Eye (tissue), 1 donor: Measurements from ENCODE around the gene FGGY.
A peak's percentile ranks its signal among the peaks of the same experiment; 100 is the strongest.
"Not testable (repeated sequence)": the region's sequence is repeated elsewhere in the genome, so short reads cannot be mapped to it uniquely, and the experiment has no call there.

Source experiments
- DNase-seq: peaks from one replicate; pipeline ENCODE4 v3.0.0-alpha.2; 2015

The FGGY gene

DNA sequence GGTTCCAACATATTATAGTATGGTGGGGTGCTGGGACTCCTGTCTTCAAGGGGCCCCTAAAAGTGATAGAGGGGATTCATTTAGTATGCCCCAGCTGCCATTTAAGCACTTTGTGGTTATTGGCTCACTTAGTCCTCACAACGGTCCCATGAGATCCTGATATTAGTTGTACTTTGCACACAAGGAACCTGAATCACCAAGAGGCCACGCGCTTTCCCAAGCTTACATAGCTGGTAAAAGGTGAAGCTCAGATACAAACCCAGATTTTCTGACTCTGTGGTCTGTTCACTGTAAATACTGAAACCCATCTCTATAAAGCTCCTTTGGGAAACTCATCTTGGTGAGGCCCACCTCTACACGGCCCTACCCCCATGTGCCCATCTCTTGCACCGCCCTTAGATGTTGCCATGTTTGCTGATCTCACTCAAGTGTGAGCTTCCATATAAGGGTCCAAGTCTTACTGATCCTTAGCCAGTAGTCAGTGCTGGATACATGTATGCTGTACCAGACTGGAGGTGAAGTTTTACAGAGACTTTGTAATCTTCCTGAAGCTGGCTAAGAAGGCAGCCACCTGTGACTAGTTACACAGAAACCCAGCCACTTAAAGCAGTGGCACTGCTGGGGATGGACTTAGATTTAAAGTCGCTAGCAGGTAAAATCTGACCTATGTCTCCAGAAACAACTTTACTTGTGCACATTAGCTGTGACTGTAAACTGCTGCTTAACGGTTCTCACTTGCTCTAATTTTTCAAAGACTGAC is 393.5 kb downstream of the FGGY start:
- no peak for DNase-seq

DNA sequence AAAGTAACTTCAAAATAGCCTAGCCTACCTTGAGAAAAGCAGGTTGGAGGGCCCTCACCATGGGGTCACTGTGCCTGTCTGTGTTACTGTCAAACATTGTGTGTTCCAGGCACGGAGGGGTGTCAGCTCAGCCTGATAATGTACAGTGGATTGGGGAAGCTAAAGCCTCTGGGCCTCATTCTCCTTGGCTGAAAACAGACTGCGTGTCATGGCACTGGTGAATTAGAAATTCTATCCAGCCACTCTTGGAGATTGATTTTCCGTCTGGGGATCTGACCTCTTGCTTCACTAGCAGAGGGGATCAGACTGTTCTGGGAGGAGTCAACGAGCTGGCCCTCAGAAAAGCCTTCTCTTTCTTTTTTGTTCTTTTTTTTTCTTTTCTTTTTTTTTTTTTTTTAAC is 394.4 kb downstream of the FGGY start:
- DNase-seq = peak; percentile 65

GRCh38 chr1:59692591-59692990 is 395.7 kb downstream of the FGGY start:
- peak; percentile 82 for DNase-seq

- DNase-seq = no peak
Observed at GRCh38 chr1:59693406-59693805, 396.5 kb downstream of the FGGY start.

DNA sequence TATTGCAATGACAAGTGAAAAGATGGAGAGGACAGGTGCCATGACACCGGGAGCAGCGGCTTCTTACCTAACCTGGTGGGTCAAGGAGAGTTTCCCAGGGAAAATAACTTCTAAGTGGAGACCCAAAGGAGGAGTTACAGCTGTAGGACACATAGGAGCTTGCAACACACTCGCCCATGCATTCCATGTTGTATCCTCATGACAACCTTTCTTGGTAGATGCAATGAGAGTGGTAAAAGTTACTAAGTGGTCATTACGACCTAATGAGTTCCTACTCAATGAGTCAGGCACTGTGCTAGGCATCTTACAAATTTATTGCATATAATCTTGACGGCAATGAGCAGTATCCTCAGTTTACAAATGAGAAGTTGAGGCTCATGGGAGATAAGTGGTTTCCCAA is 398.4 kb downstream of the FGGY start:
- DNase-seq = no peak

GRCh38 chr1:59696421-59697115 is 399.7 kb downstream of the FGGY start:
- DNase-seq = no peak

- no peak for DNase-seq
Observed at GRCh38 chr1:59697150-59697800, 400.4 kb downstream of the FGGY start.

- peak; percentile 67 for DNase-seq
Observed at GRCh38 chr1:59698386-59698785, 401.5 kb downstream of the FGGY start.

DNA sequence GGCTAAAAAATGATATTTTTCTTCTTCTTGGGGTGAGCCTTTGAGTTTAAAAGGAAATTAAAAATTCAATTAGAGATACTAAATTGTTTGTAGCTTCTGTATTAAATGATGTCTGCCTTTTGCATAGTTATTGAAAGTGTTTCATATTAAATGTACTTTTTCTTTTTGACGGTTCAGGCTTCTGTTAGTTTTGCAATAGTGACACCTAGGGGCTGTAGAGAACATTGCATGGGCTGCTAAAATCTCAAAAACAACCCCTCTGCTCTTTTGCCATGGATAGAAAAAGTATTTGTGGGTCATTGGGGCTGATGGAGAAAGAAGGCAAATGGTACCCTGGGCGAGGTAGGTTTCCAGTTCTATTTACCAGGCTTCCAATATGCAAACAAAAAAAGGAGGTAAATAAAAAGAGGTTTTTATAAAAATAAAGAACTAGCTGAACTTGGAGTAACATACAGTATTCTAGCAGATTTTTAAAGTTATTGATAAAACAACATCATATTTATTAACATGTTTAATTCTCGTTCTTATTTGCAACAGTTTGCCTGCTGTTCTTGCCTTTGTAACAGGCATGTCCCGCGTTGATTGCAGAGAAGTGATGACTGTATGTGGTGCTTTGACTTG is 402.4 kb downstream of the FGGY start:
- peak; percentile 85 for DNase-seq

- no peak for DNase-seq
Observed at GRCh38 chr1:59701376-59701775, 404.5 kb downstream of the FGGY start.

DNA sequence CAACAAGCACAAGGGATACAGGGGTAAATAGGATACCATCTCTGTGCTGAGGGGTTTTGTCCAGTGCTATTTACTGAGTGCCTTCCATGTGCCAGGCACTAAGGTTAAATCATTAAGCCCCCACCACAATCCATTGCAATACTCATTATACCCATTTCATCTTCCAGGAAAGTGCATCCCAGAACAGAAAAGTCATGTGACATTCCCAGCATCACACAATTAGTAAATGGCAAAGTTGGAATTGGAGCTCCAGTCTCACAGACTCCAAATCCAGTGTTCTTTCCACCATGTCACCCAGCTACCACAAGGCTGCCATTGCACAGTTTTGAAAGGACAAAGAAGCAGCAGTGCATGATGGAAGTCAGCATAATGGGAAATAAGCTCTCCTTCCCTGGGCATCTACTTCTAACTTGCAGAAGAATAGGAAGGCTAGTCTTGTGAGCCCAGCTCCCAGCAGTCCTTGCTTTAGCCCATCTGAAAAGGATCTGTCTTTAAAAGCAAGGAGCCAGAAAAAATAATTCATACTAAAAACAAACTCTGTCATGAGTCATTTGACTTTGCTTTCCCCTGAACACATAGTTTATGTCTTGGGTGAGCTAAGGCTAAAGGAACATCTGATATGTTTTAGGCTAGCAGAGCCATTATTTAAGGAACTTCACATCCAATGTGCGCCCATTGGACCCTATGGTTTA is 406.5 kb downstream of the FGGY start:
- no peak for DNase-seq

DNA sequence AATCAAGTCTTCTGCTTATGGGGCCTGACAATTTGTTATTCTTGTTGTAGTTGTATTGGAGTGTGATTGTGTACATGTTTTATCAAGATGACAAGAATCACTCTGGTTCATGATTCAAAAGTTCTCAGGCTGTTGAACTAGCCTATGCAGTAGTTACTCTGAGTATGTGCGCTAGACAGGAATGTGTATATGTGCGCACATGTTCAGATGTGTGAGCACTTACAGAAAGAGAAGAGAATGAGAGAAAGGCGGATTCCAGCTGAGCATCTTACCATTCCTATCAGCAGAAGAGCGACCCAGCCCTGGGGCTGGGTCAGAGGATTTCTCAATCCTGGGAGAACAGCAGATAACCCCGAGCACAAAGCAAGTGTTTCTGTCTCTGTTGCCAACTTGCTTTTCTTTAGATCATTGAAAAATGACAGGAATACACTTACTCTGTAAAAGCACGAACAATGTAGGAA is 407.1 kb downstream of the FGGY start:
- no peak for DNase-seq

DNA sequence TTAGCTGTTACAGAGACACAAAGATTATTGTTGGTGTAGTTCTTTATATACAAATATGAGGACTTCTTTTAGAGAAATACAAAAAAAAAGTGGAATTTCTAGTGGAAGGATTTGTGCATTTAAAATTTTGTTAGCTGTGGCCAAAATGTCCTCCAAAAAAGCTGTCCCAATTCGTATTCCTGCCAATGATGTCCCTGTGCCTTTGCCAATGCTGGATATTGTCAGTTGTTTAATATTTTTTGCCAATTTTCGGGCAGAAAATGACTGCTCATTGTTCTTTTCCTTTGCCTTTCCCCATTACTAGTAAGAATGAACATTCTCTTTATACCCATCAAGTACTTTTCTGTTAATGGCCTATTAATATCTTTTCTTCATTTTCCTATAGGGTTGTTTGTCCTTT is 407.8 kb downstream of the FGGY start:
- no peak for DNase-seq

DNA sequence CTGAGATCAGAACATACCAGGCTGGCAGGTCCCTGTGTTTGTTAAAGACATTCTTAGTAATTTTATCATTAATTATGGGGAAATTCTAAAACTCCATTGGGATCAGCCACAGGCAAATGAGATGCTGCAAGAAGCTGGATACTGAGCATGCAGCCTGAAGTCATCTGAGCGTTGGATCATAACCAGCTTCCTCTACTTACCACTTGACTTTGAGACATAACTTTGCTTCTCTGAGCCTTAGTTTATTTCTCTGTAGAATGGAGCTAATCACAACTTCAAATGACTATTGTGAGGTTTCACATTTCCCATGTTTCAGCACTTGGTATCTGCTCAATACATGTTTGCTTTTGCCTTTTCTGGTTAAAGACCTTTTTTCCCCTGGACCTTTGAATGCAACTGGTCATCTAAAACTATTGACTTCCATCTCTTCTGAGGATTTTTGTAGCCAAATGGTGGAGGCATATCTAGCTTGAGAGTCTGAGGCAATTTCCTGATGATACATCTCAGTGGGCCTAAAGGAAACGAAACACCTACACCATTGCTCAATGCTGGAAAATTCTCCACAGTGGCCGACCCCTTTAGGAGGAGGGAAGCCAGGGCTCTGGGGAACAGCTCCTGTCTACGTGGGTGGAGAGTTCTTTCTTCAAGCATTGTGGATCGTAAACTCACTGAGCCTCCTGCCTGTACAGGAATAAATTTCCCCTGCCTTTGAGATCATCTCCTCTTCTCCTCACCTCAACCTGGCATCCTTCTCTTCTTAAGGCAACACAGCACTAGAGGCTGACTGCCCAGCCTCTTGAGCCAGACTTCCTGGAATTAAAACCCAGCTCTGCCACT is 408.8 kb downstream of the FGGY start:
- DNase-seq = no peak

GRCh38 chr1:59706303-59706599 is 409.4 kb downstream of the FGGY start:
- DNase-seq = no peak

DNA sequence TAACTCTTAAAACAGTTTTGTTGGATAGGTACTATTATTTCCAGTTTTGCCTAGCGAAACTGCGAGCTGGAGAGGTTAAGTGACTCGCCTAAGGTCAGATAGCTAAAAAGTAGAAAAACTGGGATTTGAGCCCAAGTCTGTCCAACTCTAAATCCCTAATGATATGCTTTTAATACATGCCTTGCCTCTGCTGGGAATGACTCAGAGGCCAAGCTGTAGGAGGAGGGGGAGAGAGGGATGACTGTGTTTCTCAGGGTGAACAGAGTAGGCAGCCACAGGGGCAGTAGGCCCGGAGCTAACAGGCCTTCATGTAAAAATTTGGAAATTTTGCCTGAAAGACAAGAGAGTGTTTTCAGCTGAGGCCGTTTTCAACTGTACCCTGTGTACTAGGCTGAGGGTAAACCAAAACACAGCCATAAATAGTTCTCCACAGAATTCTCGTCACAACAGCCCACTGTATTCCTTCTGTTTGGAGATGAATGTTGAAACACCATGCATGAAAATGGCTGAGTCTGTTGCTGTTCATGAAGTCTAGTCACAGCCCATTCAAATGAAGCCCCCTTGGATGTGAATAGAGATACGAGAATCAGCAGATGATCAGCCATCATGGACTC is 410.4 kb downstream of the FGGY start:
- no peak for DNase-seq

DNA sequence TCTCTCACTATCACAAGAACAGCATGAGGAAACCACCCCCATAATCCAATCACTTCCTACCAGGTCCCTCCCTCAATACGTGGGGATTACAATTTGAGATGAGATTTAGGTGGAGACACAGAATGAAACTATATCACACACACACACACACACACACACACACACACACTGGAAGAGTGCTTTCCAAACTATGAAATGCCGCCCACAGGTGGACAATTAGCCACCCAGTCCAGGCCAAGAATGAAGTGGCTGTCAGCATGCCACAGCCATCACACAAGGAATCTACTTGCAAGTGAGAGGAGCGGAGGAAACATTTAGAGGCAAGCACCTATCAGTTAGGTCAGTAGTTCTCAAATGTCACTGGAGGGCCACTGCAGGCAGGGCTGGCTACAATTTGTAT is 412.4 kb downstream of the FGGY start:
- no peak for DNase-seq

GRCh38 chr1:59710920-59711319 is 414.0 kb downstream of the FGGY start:
- DNase-seq = not testable (repeated sequence)

- no peak for DNase-seq
Observed at GRCh38 chr1:59714219-59714618, 417.3 kb downstream of the FGGY start.

- no peak for DNase-seq
Observed at GRCh38 chr1:59714966-59715365, 418.1 kb downstream of the FGGY start.

GRCh38 chr1:59716832-59717231 is 419.9 kb downstream of the FGGY start:
- no peak for DNase-seq
